ENCODE data around the gene ZNF236.
A peak's percentile ranks its signal among the peaks of the same experiment; 100 is the strongest.

Gene ZNF236

GRCh38 chr18:76866666-76867065 is 44.3 kb downstream of the ZNF236 start:
- no peak for DNase-seq

- DNase-seq, result no peak
Measured at GRCh38 chr18:76873311-76873710, 51.0 kb downstream of the ZNF236 start.

GRCh38 chr18:76873713-76874112 is 51.4 kb downstream of the ZNF236 start:
- no peak for DNase-seq

GRCh38 chr18:76874642-76875389 is 52.5 kb downstream of the ZNF236 start:
- no peak for DNase-seq

- DNase-seq, result peak; percentile 16
Measured at GRCh38 chr18:76875390-76876325, 53.3 kb downstream of the ZNF236 start.

- DNase-seq, result no peak
Measured at GRCh38 chr18:76878426-76878825, 56.1 kb downstream of the ZNF236 start.

- no peak for DNase-seq
Measured at GRCh38 chr18:76880026-76880425, 57.7 kb downstream of the ZNF236 start.

GRCh38 chr18:76881744-76882143 is 59.4 kb downstream of the ZNF236 start:
- no peak for DNase-seq

- DNase-seq, result no peak
Measured at GRCh38 chr18:76882146-76882545, 59.8 kb downstream of the ZNF236 start.

GRCh38 chr18:76885001-76885400 is 62.6 kb downstream of the ZNF236 start:
- no peak for DNase-seq

- DNase-seq, result no peak
Measured at GRCh38 chr18:76886112-76886511, 63.8 kb downstream of the ZNF236 start.

GRCh38 chr18:76889091-76889699 is 66.8 kb downstream of the ZNF236 start:
- no peak for DNase-seq

GRCh38 chr18:76892832-76893231 is 70.5 kb downstream of the ZNF236 start:
- DNase-seq, result no peak

GRCh38 chr18:76894566-76895346 is 72.4 kb downstream of the ZNF236 start:
- no peak for DNase-seq

GRCh38 chr18:76895498-76895897 is 73.1 kb downstream of the ZNF236 start:
- DNase-seq, result no peak

GRCh38 chr18:76896677-76897076 is 74.3 kb downstream of the ZNF236 start:
- DNase-seq, result no peak

GRCh38 chr18:76897257-76897656 is 74.9 kb downstream of the ZNF236 start:
- no peak for DNase-seq

GRCh38 chr18:76903386-76903785 is 81.0 kb downstream of the ZNF236 start:
- DNase-seq, result no peak

- DNase-seq, result no peak
Measured at GRCh38 chr18:76905821-76906220, 83.5 kb downstream of the ZNF236 start.

- no peak for DNase-seq
Measured at GRCh38 chr18:76908277-76908676, 85.9 kb downstream of the ZNF236 start.

GRCh38 chr18:76909439-76909838 is 87.1 kb downstream of the ZNF236 start:
- DNase-seq, result no peak

- DNase-seq, result no peak
Measured at GRCh38 chr18:76911440-76911839, 89.1 kb downstream of the ZNF236 start.

- peak; percentile 65 for DNase-seq
Measured at GRCh38 chr18:76913583-76913982, 91.2 kb downstream of the ZNF236 start.
